Activated T-helper 17 cell treated with anti-CD3 and anti-CD28 coated beads, Interleukin-2, amount 50 U/mL, for 72 hours (primary cell): Measurements from ENCODE around the gene SBSN. TPM values are rescaled to one million over a fixed set of nuclear protein-coding genes. Genes with fewer than 3 reads are reported as not detected.

Experiments used
- ATAC-seq: fragments of 150-1000 bp; cut with Tn5 transposase; replicated peaks from 2 replicates; pipeline ENCODE4 v1.10.0; 2021; ENCODE audit warnings: mild to moderate bottlenecking, moderate library complexity
- H3K27ac Mint-ChIP-seq: one replicate; pipeline ENCODE4 v1.8.0; 2022; ENCODE audit warnings: mixed read lengths
- H3K27me3 Mint-ChIP-seq: one replicate; pipeline ENCODE4 v1.8.0; 2022; ENCODE audit warnings: mixed read lengths
- H3K36me3 Mint-ChIP-seq: one replicate; pipeline ENCODE4 v1.8.0; 2022; ENCODE audit warnings: low read depth, mild to moderate bottlenecking, mixed read lengths
- H3K4me1 Mint-ChIP-seq: one replicate; pipeline ENCODE4 v1.8.0; 2022; ENCODE audit warnings: mixed read lengths
- H3K4me3 Mint-ChIP-seq: one replicate; pipeline ENCODE4 v1.8.0; 2022; ENCODE audit warnings: mild to moderate bottlenecking, mixed read lengths
- H3K9me3 Mint-ChIP-seq: one replicate; pipeline ENCODE4 v1.8.0; 2022; ENCODE audit warnings: mixed read lengths
- total RNA-seq, 2 donors: library from RNA; stranded (reverse); gene quantifications; one replicate each; pipeline ENCODE4 v1.2.3, GENCODE V29; 2022

Gene SBSN
- total RNA-seq, 2 donors from 2014 or later = not detected

DNA sequence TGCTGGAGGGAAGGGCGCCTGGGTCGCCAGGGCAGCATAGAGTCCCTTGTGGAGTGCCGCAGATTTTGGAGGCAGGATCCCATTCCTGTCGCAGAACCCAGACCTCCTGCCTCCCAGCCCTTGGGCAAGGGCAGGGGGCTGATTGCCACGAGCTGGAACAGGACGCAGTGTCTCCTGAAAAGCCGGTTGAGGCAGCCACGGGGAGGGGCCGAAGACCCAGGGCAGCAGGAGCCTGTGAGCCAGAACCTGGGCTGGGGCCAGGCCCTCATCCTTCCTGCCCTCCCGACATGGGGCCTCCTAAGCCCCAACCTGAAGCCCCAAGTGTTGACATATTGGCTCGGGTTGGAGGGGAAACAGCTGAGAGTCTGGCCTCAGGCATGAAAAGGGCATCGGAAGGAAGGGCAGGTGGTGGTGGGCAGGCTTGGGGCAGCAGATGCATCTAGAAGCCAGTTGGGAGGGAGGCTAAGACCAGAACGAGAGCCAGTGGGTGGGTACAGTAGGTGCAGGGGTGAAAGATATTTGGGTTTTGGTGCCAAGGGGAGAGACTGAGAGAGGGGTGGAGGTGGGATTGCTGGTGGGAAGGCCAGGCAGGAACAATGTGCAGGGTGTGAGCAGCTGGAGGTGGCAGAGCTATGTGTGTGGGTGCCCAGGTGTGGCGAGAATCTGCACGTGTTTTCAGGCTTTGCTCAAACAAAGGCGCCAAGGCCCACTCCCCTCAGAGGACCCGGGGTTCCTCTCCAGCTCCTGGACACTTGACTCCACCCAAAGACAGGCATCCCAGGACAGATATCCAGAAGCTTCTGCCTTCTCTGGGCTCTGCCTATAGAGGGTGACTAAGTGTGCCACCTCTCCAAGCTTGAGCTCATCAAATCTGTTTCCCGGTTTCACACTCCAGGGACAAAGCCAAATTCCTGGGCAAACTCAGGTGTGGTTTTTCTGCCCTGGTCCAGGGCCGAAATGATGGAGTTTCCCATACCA is 1.4 kb upstream of the SBSN start:
- Mint-ChIP-seq H3K36me3 (no peaks in the 10 kb centered on the region), H3K4me1 (peaks cover 8% of the 10 kb centered on the region), H3K27ac (no peak overlapping the region), H3K4me3 (no peak overlapping the region), H3K9me3 (no peaks in the 10 kb centered on the region), H3K27me3 (peaks cover 37% of the 10 kb centered on the region)
- no peak for ATAC-seq

- Mint-ChIP-seq H3K4me3 (no peak overlapping the region), H3K27ac (no peak overlapping the region), H3K9me3 (no peaks in the 10 kb centered on the region), H3K36me3 (no peaks in the 10 kb centered on the region), H3K4me1 (no peaks in the 10 kb centered on the region), H3K27me3 (peaks cover 36% of the 10 kb centered on the region)
- no peak for ATAC-seq
These were observed 2.2 kb downstream of the SBSN start for GRCh38 chr19:35525873-35526272.

GRCh38 chr19:35524181-35524837 is 3.8 kb downstream of the SBSN start:
- no peak overlapping the region for H3K4me3 Mint-ChIP-seq
- no peak overlapping the region for H3K27ac Mint-ChIP-seq
- peaks cover 36% of the 10 kb centered on the region for H3K27me3 Mint-ChIP-seq
- no peaks in the 10 kb centered on the region for H3K9me3 Mint-ChIP-seq
- H3K4me1 Mint-ChIP-seq = no peaks in the 10 kb centered on the region
- no peak for ATAC-seq
- H3K36me3 Mint-ChIP-seq = no peaks in the 10 kb centered on the region

- no peaks in the 10 kb centered on the region for H3K9me3 Mint-ChIP-seq
- H3K36me3 Mint-ChIP-seq = no peaks in the 10 kb centered on the region
- H3K27ac Mint-ChIP-seq = no peak overlapping the region
- peaks cover 28% of the 10 kb centered on the region for H3K27me3 Mint-ChIP-seq
- no peak overlapping the region for H3K4me3 Mint-ChIP-seq
- H3K4me1 Mint-ChIP-seq = no peaks in the 10 kb centered on the region
- ATAC-seq = no peak
These were observed 5.3 kb downstream of the SBSN start for GRCh38 chr19:35522745-35523327.

DNA sequence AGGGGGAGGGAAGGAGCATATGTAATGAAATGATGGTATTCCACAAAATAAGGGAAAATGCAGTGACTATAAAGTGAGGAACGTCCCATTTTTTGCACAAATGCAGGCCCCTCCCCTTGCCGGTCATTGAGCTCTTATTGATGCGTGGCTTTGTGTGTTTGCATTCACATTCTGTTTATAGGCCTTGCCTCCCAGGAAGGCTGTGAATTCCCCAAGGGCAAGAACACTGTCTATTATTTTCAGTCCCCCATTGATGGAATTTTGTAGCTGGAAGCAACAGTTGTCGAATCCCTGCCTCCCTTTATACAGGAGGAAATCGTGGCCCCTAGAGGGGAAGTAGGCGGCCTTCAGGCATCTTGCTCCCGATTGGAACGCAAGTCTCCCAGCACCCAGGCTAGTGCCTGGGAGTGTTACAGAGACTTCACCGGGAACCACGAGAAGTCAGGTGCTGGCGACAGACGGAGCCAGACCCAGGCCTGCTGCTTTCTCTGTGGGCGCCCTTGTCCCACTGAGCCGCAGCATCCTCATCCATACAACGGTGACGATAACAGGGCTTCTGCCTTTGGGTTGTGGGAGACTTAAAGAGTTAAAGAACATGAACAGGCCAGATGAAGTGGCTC is 6.9 kb downstream of the SBSN start:
- Mint-ChIP-seq H3K36me3 (no peaks in the 10 kb centered on the region), H3K4me1 (no peaks in the 10 kb centered on the region), H3K27me3 (peaks cover 17% of the 10 kb centered on the region), H3K27ac (no peak overlapping the region), H3K9me3 (no peaks in the 10 kb centered on the region), H3K4me3 (no peak overlapping the region)
- ATAC-seq = no peak

GRCh38 chr19:35519291-35519690 is 8.8 kb downstream of the SBSN start:
- no peaks in the 10 kb centered on the region for H3K36me3 Mint-ChIP-seq
- H3K27me3 Mint-ChIP-seq = peaks cover 17% of the 10 kb centered on the region

DNA sequence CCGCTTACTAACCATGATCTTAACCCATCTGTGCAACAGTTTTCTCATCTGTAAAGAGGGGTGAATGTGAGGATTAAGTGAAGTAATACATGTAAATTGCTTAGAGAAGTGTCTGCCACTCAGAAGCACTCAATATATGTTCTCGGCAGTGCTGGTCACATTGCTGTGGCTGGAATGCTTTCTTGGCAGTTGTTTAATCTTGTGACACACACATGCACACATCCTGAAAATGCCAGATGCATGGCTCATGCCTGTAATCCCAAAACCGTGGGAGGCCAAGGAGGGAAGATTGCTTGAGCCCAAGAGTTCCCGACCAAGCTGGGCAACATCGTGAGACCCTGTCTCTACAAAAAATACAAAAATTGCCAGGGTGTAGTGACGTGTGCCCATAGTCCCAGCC is 9.8 kb downstream of the SBSN start:
- peaks cover 17% of the 10 kb centered on the region for H3K27me3 Mint-ChIP-seq
- no peaks in the 10 kb centered on the region for H3K4me1 Mint-ChIP-seq
- no peaks in the 10 kb centered on the region for H3K9me3 Mint-ChIP-seq
- H3K4me3 Mint-ChIP-seq = no peak overlapping the region
- no peak for ATAC-seq
- H3K36me3 Mint-ChIP-seq = no peaks in the 10 kb centered on the region
- H3K27ac Mint-ChIP-seq = no peak overlapping the region

More at GRCh38 chr19:35519291-35519690, 8.8 kb downstream of the SBSN start:
- Mint-ChIP-seq H3K4me1 (no peaks in the 10 kb centered on the region), H3K9me3 (no peaks in the 10 kb centered on the region), H3K4me3 (no peak overlapping the region), H3K27ac (no peak overlapping the region)
- ATAC-seq = no peak

DNA sequence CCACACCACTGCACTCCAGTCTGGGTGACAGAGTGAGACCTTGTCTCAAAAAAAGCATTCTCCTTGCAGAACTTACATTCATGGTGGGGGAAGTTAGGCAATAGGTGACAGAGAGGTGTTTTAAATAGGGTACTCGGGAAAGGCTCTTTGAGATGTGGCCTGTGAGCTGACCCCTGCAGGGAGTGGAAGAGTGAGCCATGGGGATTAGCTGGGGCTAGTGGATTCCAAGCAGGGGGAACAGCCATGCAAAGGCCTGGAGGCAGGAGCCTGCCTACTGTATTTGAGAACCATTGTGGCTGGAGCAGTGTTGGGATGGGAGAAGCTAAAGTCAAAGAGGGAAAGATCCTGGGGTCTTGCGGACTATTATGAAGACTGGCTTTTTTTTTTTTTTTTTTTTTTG is 10.8 kb downstream of the SBSN start:
- no peak for ATAC-seq

GRCh38 chr19:35516310-35516709 is 11.8 kb downstream of the SBSN start:
- no peak for ATAC-seq
- Mint-ChIP-seq H3K27me3 (peaks cover 25% of the 10 kb centered on the region), H3K27ac (no peak overlapping the region), H3K4me1 (no peaks in the 10 kb centered on the region), H3K4me3 (no peak overlapping the region), H3K9me3 (no peaks in the 10 kb centered on the region), H3K36me3 (no peaks in the 10 kb centered on the region)

More for the DNA sequence above, 10.8 kb downstream of the SBSN start:
- Mint-ChIP-seq H3K27me3 (peaks cover 25% of the 10 kb centered on the region), H3K4me3 (no peak overlapping the region), H3K4me1 (no peaks in the 10 kb centered on the region), H3K27ac (no peak overlapping the region), H3K9me3 (no peaks in the 10 kb centered on the region), H3K36me3 (no peaks in the 10 kb centered on the region)

DNA sequence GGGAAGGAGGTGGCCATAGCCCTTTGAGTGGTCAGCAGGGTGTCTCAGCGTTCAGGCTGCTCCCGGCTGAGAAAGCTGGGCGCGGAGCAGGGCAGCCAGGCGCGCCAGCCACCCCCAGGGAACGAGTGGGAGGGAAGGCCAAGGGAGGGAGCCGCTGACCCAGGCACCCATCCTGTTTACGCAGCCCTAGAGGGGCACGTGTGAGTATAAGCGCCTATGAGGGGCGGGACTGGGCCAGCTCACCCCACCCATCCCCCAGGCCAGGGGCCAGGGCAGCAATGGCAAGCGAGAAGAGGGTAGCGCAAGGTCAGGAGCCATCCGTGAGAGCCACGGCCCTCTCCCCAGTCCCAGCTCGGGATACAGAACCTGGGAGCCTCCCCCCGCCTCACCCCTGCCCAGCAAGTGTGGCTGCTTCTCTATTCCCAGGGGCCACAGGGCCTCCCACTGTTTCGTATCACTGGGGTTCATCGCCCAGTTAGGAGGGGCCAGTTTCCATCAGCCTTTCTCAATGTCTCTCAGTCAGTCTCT is 13.8 kb downstream of the SBSN start:
- no peak overlapping the region for H3K4me3 Mint-ChIP-seq
- H3K36me3 Mint-ChIP-seq = no peaks in the 10 kb centered on the region
- no peak overlapping the region for H3K27ac Mint-ChIP-seq
- peaks cover 23% of the 10 kb centered on the region for H3K27me3 Mint-ChIP-seq
- H3K4me1 Mint-ChIP-seq = no peaks in the 10 kb centered on the region
- H3K9me3 Mint-ChIP-seq = no peaks in the 10 kb centered on the region
- ATAC-seq = no peak

DNA sequence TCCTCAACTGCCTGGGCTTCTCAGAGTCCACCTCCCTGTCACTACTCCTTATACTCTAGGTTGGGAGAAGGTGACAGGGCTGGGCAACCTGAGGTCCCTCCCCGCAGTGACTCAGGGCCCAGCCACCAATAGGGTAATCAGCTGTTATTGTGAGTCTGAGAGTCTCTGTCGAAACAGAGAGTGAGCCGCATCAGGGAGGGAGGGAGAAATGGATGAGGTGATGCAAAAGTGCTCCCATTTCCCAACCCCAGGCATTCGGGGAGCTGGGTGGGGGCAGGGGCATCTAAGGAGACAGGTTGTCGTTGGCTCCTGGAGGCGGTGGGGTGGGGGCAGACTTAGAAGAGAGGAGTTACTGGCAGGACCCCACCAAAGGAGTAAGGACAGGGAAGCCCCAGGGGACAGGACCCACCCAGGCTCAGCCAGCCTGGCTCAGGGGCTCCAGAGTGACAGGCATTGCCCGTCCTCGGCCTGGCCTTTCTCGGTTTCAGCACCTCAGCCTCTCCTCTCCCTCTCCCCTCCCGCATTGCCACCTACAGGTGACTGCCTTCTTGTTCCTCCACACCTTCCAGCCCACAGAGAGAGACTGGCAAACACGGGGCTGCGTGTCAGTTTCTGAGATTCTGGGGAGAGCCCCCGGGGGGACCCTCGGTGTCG is 14.4 kb downstream of the SBSN start, which contains the start of gene DMKN:
TSS of gene DMKN (minus strand) at position 22 of the 654 bp plus-strand sequence. CDS start 174 bp downstream, outside the sequence.
- no peaks in the 10 kb centered on the region for H3K4me1 Mint-ChIP-seq
- no peak within 1 kb of the TSS for H3K4me3 Mint-ChIP-seq
- no peak for ATAC-seq
- no peaks in the 10 kb centered on the region for H3K36me3 Mint-ChIP-seq
- no peaks in the 10 kb centered on the region for H3K9me3 Mint-ChIP-seq
- H3K27me3 Mint-ChIP-seq = peaks cover 24% of the 10 kb centered on the region
- H3K27ac Mint-ChIP-seq = no peak within 1 kb of the TSS

DNA sequence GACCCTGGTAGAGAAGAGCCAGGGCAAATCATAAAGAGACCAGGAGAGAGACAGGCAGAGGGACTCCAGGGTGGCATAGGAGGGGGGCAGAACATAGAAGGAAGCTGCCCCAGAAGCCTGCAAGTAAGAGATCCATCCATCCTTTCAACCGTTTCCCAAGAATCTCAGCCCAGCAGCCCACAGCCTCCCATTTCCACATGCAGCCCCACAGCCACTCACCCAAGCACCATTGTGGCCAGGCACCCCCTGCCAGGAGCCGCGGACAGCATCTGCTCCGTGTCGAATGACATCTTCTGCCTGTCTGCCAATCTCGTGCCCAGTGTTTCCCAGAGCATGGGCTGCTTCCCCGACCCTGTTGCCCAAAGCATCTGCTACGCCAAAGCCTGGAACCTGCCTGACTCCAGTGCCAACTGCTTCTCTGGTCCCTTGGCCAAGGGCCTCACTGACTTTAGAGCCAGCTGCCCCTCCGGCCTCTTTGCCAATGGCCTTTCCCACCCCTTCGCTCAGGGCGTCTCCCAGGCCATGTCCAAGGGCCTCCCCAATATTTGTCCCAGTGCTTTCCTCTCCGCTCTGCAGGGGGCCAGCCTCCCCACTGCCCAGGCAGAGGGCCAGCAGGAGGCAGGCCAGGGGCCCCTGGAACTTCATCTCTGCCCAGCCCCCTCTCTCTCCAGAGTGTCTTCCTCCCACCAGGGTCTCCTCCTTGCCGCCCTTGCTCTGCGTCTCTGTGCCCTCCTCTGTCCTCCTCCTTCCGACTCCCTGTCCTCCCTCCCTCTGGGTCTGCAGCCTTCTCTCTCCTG is 15.1 kb downstream of the SBSN start:
- H3K27ac Mint-ChIP-seq = no peak overlapping the region
- peaks cover 26% of the 10 kb centered on the region for H3K27me3 Mint-ChIP-seq
- no peak overlapping the region for H3K4me3 Mint-ChIP-seq
- no peaks in the 10 kb centered on the region for H3K36me3 Mint-ChIP-seq
- no peaks in the 10 kb centered on the region for H3K9me3 Mint-ChIP-seq
- no peaks in the 10 kb centered on the region for H3K4me1 Mint-ChIP-seq
- no peak for ATAC-seq

- Mint-ChIP-seq H3K27ac (no peak overlapping the region), H3K36me3 (no peaks in the 10 kb centered on the region), H3K4me1 (no peaks in the 10 kb centered on the region), H3K27me3 (peaks cover 26% of the 10 kb centered on the region), H3K4me3 (no peak overlapping the region), H3K9me3 (no peaks in the 10 kb centered on the region)
- no peak for ATAC-seq
These were observed 16.8 kb downstream of the SBSN start for GRCh38 chr19:35511337-35511736.
